ENCODE data around the gene RCAN2. TPM values are rescaled to one million over a fixed set of nuclear protein-coding genes. Genes with fewer than 3 reads are reported as not detected.

Gene RCAN2
- total and polyA plus RNA-seq, 9 of the 15 experiments (the other 6 are each of a cell fraction or from before 2014, with no cell fraction given): 0.04 TPM; not detected in 8

- Histone ChIP-seq H3K9me3 (replicated peaks; ENCODE audit: control insufficient read depth, insufficient read depth, low read depth, low read length) (no peaks in the 10 kb centered on the region), H3K27me3 (ENCODE audit: control insufficient read depth in 2 of 2, insufficient read depth in 2 of 2, low read length in 2 of 2) (no peaks in the 10 kb centered on the region), H3K9me1 (ENCODE audit: control insufficient read depth, insufficient read depth, low read length) (no peaks in the 10 kb centered on the region), H3K27ac (ENCODE audit: extremely low read depth, low read depth, low read length) (no peak overlapping the region), H4K20me1 (replicated peaks; ENCODE audit: control insufficient read depth, insufficient read depth, low read length) (no peaks in the 10 kb centered on the region), H3K9ac (ENCODE audit: insufficient read depth in 1 of 2, low read depth in 2 of 2, low read length in 2 of 2) (no peak overlapping the region), H3K4me2 (ENCODE audit: insufficient read depth, low read length) (no peak overlapping the region), H3K4me3 (no peak overlapping the region), H3K79me2 (ENCODE audit: control insufficient read depth, insufficient read depth, low read length) (no peaks in the 10 kb centered on the region), H3K36me3 (ENCODE audit: control insufficient read depth, insufficient read depth, low read length) (no peaks in the 10 kb centered on the region), H2AFZ (ENCODE audit: low read depth, low read length) (no peak overlapping the region), H3K4me1 (replicated peaks in 1 of 2; ENCODE audit: control insufficient read depth in 2 of 2, insufficient read depth in 2 of 2, low read length in 2 of 2) (no peaks in the 10 kb centered on the region)
- in situ Hi-C loops (cut with MboI): no loop called here
- WGBS (ENCODE audit: insufficient coverage, low coverage, missing lambda C conversion rate): 0% methylated on average over 2 of the region's 2 CpGs
- FAIRE-seq: no peak
- CTCF ChIA-PET (ENCODE audit: low intra/inter-chr PET ratio): no interaction called here
- no peak for TF ChIP-seq MEF2A (IDR thresholded peaks at IDR 0.05; ENCODE audit: control insufficient read depth, low read depth, low read length)
- TF ChIP-seq ZNF76 (CRISPR knock-in tag; IDR thresholded peaks at IDR 0.05; ENCODE audit: borderline replicate concordance): no peak
- TF ChIP-seq SMC3 (conservative IDR thresholded peaks at IDR 0.05; ENCODE audit: insufficient read depth, low read depth, low read length): no peak
- TF ChIP-seq CAMTA2 (CRISPR knock-in tag; conservative IDR thresholded peaks at IDR 0.05): no peak
- no peak for TF ChIP-seq FOXM1 (IDR thresholded peaks at IDR 0.05; ENCODE audit: low read depth)
- no peak for TF ChIP-seq FOXM1 (CRISPR knock-in tag; IDR thresholded peaks at IDR 0.05; ENCODE audit: low read depth)
- no peak for TF ChIP-seq RBM25 (IDR thresholded peaks at IDR 0.05; ENCODE audit: low read depth, low read length, severe bottlenecking)
- no peak for TF ChIP-seq ZNF655 (CRISPR knock-in tag; IDR thresholded peaks at IDR 0.05)
- no peak for TF ChIP-seq ZNF24 (IDR thresholded peaks at IDR 0.05)
- no peak for TF ChIP-seq ZNF232 (CRISPR knock-in tag; IDR thresholded peaks at IDR 0.05)
- BruUV-seq (replicated peaks): no TSS peak
- POLR2A ChIA-PET: no interaction called here
- no peak for DNase-seq (ENCODE audit: extremely low read depth in 1 of 4, low spot score in 3 of 4)
- no peak for ATAC-seq
- intact Hi-C loops (cut with micrococcal nuclease): no loop called here
These were observed 184.8 kb downstream of the RCAN2 start for GRCh38 chr6:46306431-46306830.

All from K562 (cell line).